HEK293 (cell line): ENCODE data around the gene DEUP1.

Source experiments
- CTCF ChIA-PET: fragments of 350-600 bp; formaldehyde crosslinking; extraction: SDS; loops from one replicate; lab custom pipeline; 2021; ENCODE audit warnings: antibody characterized with exemption; lab: Yijun Ruan, JAX
- POLR2A ChIA-PET: fragments of 300-600 bp; formaldehyde crosslinking; extraction: SDS; loops from one replicate; lab custom pipeline; 2020; ENCODE audit warnings: antibody characterized with exemption, inconsistent platforms; lab: Yijun Ruan, JAX
- H3K27ac ChIP-seq: fragments of 200-500 bp; sonication (Bioruptor generic); 2 replicates; pipeline ENCODE4 v1.5.1; 2014; ENCODE audit warnings: low read depth, low read length, control low read depth, inconsistent platforms; ENCODE audit errors: extremely low read depth
- H3K36me3 ChIP-seq, 2 experiments: fragments of 200-500 bp in 1 of 2; sonication (Bioruptor generic) in 1 of 2; 1 replicate in 1 of 2; 2 replicates in 1 of 2; pipeline ENCODE4 v1.5.1; 2014 to 2017; ENCODE audit warnings: inconsistent platforms in 2 of 2, low read length in 2 of 2; ENCODE audit not compliant: control insufficient read depth in 2 of 2, insufficient read depth in 1 of 2
- H3K4me1 ChIP-seq: fragments of 200-500 bp; sonication (Bioruptor generic); 2 replicates; pipeline ENCODE4 v1.5.1; 2014; ENCODE audit warnings: mild to moderate bottlenecking, low read length, inconsistent platforms; ENCODE audit not compliant: control insufficient read depth, insufficient read depth
- H3K4me3 ChIP-seq: 2 replicates; pipeline ENCODE4 v1.5.1; 2011; ENCODE audit warnings: low read depth, mild to moderate bottlenecking, control low read depth, low read length, moderate library complexity
- H3K9me3 ChIP-seq: fragments of 200-500 bp; sonication (Bioruptor generic); 2 replicates; pipeline ENCODE4 v1.5.1; 2014; ENCODE audit warnings: low read depth, low read length, inconsistent platforms; ENCODE audit not compliant: control insufficient read depth, insufficient read depth
- GLIS1 ChIP-seq: fragments of 450-650 bp; formaldehyde crosslinking; IDR thresholded peaks from 2 replicates; pipeline ENCODE4 v1.5.1; 2016; ENCODE audit warnings: missing biosample characterization, missing genetic modification characterization
- HOXA7 ChIP-seq: sonication (generic); formaldehyde crosslinking; IDR thresholded peaks from 2 replicates; pipeline ENCODE4 v1.8.1; 2022; ENCODE audit warnings: missing genetic modification reagents, borderline replicate concordance
- KLF16 ChIP-seq: fragments of 450-650 bp; formaldehyde crosslinking; IDR thresholded peaks from 2 replicates; pipeline ENCODE4 v1.5.1; 2017; ENCODE audit warnings: missing biosample characterization, missing genetic modification characterization
- SALL2 ChIP-seq: fragments of 450-650 bp; formaldehyde crosslinking; IDR thresholded peaks from 2 replicates; pipeline ENCODE4 v1.5.0; 2017; ENCODE audit warnings: missing biosample characterization, mild to moderate bottlenecking, missing genetic modification characterization, borderline replicate concordance
- YY2 ChIP-seq: fragments of 450-650 bp; formaldehyde crosslinking; IDR thresholded peaks from 2 replicates; pipeline ENCODE4 v1.5.1; 2016; ENCODE audit warnings: missing biosample characterization, missing genetic modification characterization
- ZBTB10 ChIP-seq: fragments of 450-650 bp; formaldehyde crosslinking; IDR thresholded peaks from 2 replicates; pipeline ENCODE4 v1.5.1; 2016; ENCODE audit warnings: missing biosample characterization, missing genetic modification characterization
- ZNF10 ChIP-seq: fragments of 450-650 bp; formaldehyde crosslinking; IDR thresholded peaks from 2 replicates; pipeline ENCODE4 v1.5.1; 2017; ENCODE audit warnings: missing biosample characterization, missing genetic modification characterization
- ZNF140 ChIP-seq: fragments of 450-650 bp; formaldehyde crosslinking; IDR thresholded peaks from 2 replicates; pipeline ENCODE4 v1.5.1; 2016; ENCODE audit warnings: missing biosample characterization, missing genetic modification characterization
- ZNF23 ChIP-seq: fragments of 450-650 bp; formaldehyde crosslinking; IDR thresholded peaks from 2 replicates; pipeline ENCODE4 v1.5.1; 2016; ENCODE audit warnings: missing biosample characterization, missing genetic modification characterization, borderline replicate concordance
- ZNF350 ChIP-seq: fragments of 450-650 bp; formaldehyde crosslinking; IDR thresholded peaks from 2 replicates; pipeline ENCODE4 v1.5.0; 2017; ENCODE audit warnings: missing biosample characterization, mild to moderate bottlenecking, missing genetic modification characterization
- ZNF426 ChIP-seq: fragments of 450-650 bp; formaldehyde crosslinking; IDR thresholded peaks from 2 replicates; pipeline ENCODE4 v1.5.1; 2017; ENCODE audit warnings: missing biosample characterization, missing genetic modification characterization, mild to moderate bottlenecking, inconsistent platforms, moderate library complexity
- ZNF473 ChIP-seq: fragments of 450-650 bp; formaldehyde crosslinking; IDR thresholded peaks from 2 replicates; pipeline ENCODE4 v1.5.1; 2017; ENCODE audit warnings: missing biosample characterization, missing genetic modification characterization
- ZNF501 ChIP-seq: fragments of 450-650 bp; formaldehyde crosslinking; IDR thresholded peaks from 2 replicates; pipeline ENCODE4 v1.5.1; 2016; ENCODE audit warnings: missing biosample characterization, missing genetic modification characterization
- ZNF560 ChIP-seq: fragments of 450-650 bp; formaldehyde crosslinking; IDR thresholded peaks from 2 replicates; pipeline ENCODE4 v1.5.1; 2017; ENCODE audit warnings: missing biosample characterization, missing genetic modification characterization, borderline replicate concordance
- ZNF704 ChIP-seq: fragments of 450-650 bp; formaldehyde crosslinking; IDR thresholded peaks from 2 replicates; pipeline ENCODE4 v1.5.1; 2016; ENCODE audit warnings: missing biosample characterization, missing genetic modification characterization
- ZNF792 ChIP-seq: fragments of 450-650 bp; formaldehyde crosslinking; IDR thresholded peaks from 2 replicates; pipeline ENCODE4 v1.5.1; 2016; ENCODE audit warnings: missing biosample characterization, missing genetic modification characterization
- ZNF843 ChIP-seq: fragments of 450-650 bp; formaldehyde crosslinking; IDR thresholded peaks from 2 replicates; pipeline ENCODE4 v1.5.1; 2016; ENCODE audit warnings: missing biosample characterization, missing genetic modification characterization
- ZXDB ChIP-seq: fragments of 450-650 bp; formaldehyde crosslinking; IDR thresholded peaks from 2 replicates; pipeline ENCODE4 v1.5.1; 2016; ENCODE audit warnings: missing biosample characterization, missing genetic modification characterization
- TF ChIP-seq, protein P1 (sequence below): fragments of 450-650 bp; formaldehyde crosslinking; IDR thresholded peaks from 2 replicates; pipeline ENCODE4 v1.5.1; 2017; ENCODE audit warnings: missing biosample characterization, mild to moderate bottlenecking, missing genetic modification characterization, moderate library complexity
- TF ChIP-seq, protein P2 (sequence below): fragments of 450-650 bp; IDR thresholded peaks from 2 replicates; pipeline ENCODE4 v1.5.1; 2018; ENCODE audit warnings: missing biosample characterization, missing genetic modification characterization

DEUP1 gene

GRCh38 chr11:93340223-93340622 lies 9.7 kb downstream of the DEUP1 start:
- no peak overlapping the region for H3K4me3 ChIP-seq
- no peaks in the 10 kb centered on the region for H3K36me3 ChIP-seq
- TF ChIP-seq, protein P1, sequence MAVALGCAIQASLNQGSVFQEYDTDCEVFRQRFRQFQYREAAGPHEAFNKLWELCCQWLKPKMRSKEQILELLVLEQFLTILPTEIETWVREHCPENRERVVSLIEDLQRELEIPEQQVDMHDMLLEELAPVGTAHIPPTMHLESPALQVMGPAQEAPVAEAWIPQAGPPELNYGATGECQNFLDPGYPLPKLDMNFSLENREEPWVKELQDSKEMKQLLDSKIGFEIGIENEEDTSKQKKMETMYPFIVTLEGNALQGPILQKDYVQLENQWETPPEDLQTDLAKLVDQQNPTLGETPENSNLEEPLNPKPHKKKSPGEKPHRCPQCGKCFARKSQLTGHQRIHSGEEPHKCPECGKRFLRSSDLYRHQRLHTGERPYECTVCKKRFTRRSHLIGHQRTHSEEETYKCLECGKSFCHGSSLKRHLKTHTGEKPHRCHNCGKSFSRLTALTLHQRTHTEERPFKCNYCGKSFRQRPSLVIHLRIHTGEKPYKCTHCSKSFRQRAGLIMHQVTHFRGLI: no peak
- no peaks in the 10 kb centered on the region for H3K4me1 ChIP-seq
- CTCF ChIA-PET: interaction anchor here (0.9 to 1.1 kb wide), 2 partner anchors 104 to 105 kb away, joined by 3 read pairs; no protein-coding TSS in a partner anchor
- no peak overlapping the region for H3K27ac ChIP-seq
- no peaks in the 10 kb centered on the region for H3K9me3 ChIP-seq
- POLR2A ChIA-PET: no interaction called here

- TF ChIP-seq YY2 (tag by site-specific recombination) (no peak), ZNF426 (tag by site-specific recombination) (no peak), ZNF843 (tag by site-specific recombination) (no peak), ZNF140 (tag by site-specific recombination) (no peak), HOXA7 (CRISPR knock-in tag) (no peak), ZNF350 (no peak), KLF16 (no peak), ZNF23 (no peak), GLIS1 (no peak), ZNF704 (tag by site-specific recombination) (no peak), ZBTB10 (no peak), ZXDB (tag by site-specific recombination) (no peak), ZNF792 (no peak), ZNF560 (no peak), ZNF473 (no peak), SALL2 (tag by site-specific recombination) (no peak), ZNF501 (tag by site-specific recombination) (no peak), ZNF10 (no peak)
- TF ChIP-seq, protein P2, sequence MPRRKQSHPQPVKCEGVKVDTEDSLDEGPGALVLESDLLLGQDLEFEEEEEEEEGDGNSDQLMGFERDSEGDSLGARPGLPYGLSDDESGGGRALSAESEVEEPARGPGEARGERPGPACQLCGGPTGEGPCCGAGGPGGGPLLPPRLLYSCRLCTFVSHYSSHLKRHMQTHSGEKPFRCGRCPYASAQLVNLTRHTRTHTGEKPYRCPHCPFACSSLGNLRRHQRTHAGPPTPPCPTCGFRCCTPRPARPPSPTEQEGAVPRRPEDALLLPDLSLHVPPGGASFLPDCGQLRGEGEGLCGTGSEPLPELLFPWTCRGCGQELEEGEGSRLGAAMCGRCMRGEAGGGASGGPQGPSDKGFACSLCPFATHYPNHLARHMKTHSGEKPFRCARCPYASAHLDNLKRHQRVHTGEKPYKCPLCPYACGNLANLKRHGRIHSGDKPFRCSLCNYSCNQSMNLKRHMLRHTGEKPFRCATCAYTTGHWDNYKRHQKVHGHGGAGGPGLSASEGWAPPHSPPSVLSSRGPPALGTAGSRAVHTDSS (tag by site-specific recombination): no peak
- CTCF ChIA-PET: interaction anchor here (0.6 kb wide), 1 partner anchor 16 kb away, joined by 3 read pairs; no protein-coding TSS in a partner anchor
- no peak overlapping the region for H3K4me3 ChIP-seq
These were observed 14.4 kb downstream of the DEUP1 start for GRCh38 chr11:93344855-93345333.

More at GRCh38 chr11:93344855-93345333, 14.4 kb downstream of the DEUP1 start:
- Histone ChIP-seq H3K36me3 (no peaks in the 10 kb centered on the region), H3K9me3 (no peaks in the 10 kb centered on the region), H3K27ac (no peak overlapping the region), H3K4me1 (no peaks in the 10 kb centered on the region)
- POLR2A ChIA-PET: no interaction called here
